ENCODE data around the gene HSD11B1. TPM values are rescaled to one million over a fixed set of nuclear protein-coding genes. Genes with fewer than 3 reads are reported as not detected.

The HSD11B1 gene
- total and polyA plus RNA-seq, 7 donors = 2.0 to 10.0 (median 3.0) TPM; not detected in 1

DNA sequence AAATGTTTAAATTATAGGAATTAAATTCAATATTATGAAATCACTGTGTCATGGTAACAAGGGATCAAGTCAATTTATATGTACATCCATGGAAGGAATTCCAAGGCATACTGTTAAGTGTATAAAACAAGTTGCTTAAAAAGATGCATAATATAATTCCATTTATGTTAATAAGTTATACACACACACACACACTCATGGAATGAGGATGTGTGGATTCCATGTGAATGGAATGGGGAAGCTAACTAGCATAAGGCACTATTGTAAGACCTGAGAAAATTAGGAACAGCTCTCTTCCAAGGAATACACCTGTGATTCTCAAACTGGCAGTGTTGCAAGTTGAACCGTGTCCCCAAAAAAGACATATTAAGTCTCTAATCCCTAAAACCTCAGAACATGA, 33.6 kb downstream of the HSD11B1 start:
- H3K4me1 ChIP-seq = peaks cover 0 to 26% (median 16%) of the 10 kb centered on the region in 4 donors
- DNase-seq = no peak
- H3K27me3 ChIP-seq = no peaks in the 10 kb centered on the region
- H3K36me3 ChIP-seq = no peaks in the 10 kb centered on the region
- H3K27ac ChIP-seq = no peak overlapping the region
- no peaks in the 10 kb centered on the region for H3K9me3 ChIP-seq
- TF ChIP-seq POLR2A (IDR thresholded peaks at IDR 0.05) (no peak), POLR2AphosphoS5 (IDR thresholded peaks at IDR 0.05) (no peak), EP300 (IDR thresholded peaks at IDR 0.05) (no peak)
- WGBS, 2 donors = 90 to 91% methylated on average over 1 of the region's 1 CpG
- no peak overlapping the region for H3K4me3 ChIP-seq
- intact Hi-C loops (cut with DNase I) = no loop called here

DNA sequence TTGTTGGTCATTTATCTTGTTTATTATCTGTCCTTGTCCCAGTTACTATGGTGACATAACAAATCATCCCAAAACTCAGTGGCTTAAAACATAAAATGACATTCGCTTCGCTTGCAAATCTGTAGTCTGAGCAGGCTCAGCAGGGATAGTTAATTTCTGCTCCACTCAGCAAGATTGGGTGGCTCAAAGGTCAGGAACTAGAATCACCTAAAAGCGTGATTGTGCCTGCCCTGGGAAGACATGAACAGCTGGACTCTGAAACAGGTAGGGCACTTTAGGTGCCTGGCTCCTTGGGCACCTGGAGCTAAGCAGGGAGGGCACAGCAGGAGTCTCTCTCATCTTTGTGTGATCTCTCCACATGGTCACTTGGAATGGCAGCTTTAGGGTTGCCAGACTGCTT, 36.5 kb downstream of the HSD11B1 start:
- no peaks in the 10 kb centered on the region for H3K27me3 ChIP-seq
- WGBS, 2 donors = 68 to 86% methylated on average over 3 of the region's 3 CpGs
- H3K4me1 ChIP-seq = peaks cover 0 to 15% (median 10%) of the 10 kb centered on the region in 4 donors
- intact Hi-C loops (cut with DNase I) = no loop called here
- no peak overlapping the region for H3K27ac ChIP-seq
- TF ChIP-seq, protein P1, sequence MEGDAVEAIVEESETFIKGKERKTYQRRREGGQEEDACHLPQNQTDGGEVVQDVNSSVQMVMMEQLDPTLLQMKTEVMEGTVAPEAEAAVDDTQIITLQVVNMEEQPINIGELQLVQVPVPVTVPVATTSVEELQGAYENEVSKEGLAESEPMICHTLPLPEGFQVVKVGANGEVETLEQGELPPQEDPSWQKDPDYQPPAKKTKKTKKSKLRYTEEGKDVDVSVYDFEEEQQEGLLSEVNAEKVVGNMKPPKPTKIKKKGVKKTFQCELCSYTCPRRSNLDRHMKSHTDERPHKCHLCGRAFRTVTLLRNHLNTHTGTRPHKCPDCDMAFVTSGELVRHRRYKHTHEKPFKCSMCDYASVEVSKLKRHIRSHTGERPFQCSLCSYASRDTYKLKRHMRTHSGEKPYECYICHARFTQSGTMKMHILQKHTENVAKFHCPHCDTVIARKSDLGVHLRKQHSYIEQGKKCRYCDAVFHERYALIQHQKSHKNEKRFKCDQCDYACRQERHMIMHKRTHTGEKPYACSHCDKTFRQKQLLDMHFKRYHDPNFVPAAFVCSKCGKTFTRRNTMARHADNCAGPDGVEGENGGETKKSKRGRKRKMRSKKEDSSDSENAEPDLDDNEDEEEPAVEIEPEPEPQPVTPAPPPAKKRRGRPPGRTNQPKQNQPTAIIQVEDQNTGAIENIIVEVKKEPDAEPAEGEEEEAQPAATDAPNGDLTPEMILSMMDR (IDR thresholded peaks at IDR 0.05) = no peak
- TF ChIP-seq EP300 (IDR thresholded peaks at IDR 0.05) = no peak
- no peak for TF ChIP-seq POLR2A (IDR thresholded peaks at IDR 0.05)
- TF ChIP-seq POLR2AphosphoS5 (IDR thresholded peaks at IDR 0.05) = no peak
- no peaks in the 10 kb centered on the region for H3K9me3 ChIP-seq
- H3K36me3 ChIP-seq = no peaks in the 10 kb centered on the region
- no peak overlapping the region for H3K4me3 ChIP-seq
- no peak for DNase-seq

DNA sequence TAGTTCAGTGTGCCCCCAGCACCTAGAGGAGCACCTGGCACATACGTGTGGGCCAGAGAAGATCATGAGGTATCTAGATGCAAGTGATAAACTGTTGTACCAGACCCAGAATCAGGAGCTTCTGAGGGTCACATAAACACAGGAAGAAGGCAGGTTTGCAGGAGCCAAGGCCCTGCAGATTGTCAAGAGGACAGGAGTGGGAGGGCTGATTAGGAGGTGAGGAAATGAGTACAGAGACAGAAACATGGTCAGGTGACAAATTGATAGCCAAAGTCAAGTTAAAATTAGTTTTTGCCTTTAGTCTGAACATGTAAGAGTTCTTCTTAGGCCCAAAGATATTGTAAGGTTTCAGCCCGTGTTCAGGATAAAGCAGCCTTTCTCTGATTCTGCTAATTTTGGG, 37.2 kb downstream of the HSD11B1 start:
- H3K9me3 ChIP-seq = no peaks in the 10 kb centered on the region
- H3K4me3 ChIP-seq = peak overlapping the region in 1 of 4 donors; percentile 4
- H3K36me3 ChIP-seq = no peaks in the 10 kb centered on the region
- peak overlapping the region; percentile 20 to 40 (median 24) for H3K27ac ChIP-seq
- DNase-seq = no peak
- WGBS, 2 donors = 84 to 90% methylated on average over 2 of the region's 2 CpGs
- no peaks in the 10 kb centered on the region for H3K27me3 ChIP-seq
- TF ChIP-seq POLR2AphosphoS5 (IDR thresholded peaks at IDR 0.05) (no peak), POLR2A (IDR thresholded peaks at IDR 0.05) (no peak), EP300 (IDR thresholded peaks at IDR 0.05) (no peak)
- TF ChIP-seq, protein P1 (IDR thresholded peaks at IDR 0.05) = no peak
- peaks cover 0 to 15% (median 10%) of the 10 kb centered on the region in 4 donors for H3K4me1 ChIP-seq
- intact Hi-C loops (cut with DNase I) = no loop called here

DNA sequence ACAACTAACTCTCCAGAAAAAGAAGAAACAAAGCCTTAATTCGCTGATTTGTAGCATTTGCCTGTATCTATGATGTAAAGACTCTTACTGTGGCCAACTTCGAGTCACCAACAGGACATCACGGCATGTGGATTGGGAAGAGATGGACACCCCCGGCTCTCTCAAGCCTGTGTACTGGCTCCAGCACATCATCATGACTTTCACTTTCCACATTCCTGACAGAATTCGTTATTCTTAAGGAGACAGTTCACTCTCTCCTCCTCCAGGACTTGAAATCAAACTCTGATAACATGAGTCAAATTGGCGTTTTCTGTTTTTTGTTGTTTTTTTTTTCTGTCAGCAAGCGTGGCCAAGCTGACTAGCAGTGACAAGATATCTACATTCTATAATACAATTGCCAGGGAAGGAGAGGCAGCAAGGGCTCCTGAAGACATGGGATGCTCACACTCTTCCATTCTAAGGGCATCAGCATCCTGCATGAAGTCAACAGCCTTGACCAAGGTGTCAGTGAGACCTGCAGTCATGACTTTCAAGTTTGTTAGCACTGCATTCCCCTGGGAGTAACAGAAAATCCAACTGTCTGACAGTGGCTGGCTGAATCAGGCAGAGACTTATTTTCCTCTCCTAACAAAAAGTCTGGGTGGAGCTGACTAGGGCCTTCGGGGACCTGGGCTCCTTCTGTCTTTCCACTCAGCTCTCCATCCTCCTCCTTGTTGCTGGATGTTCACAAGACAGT, 37.9 kb downstream of the HSD11B1 start:
- H3K9me3 ChIP-seq = no peaks in the 10 kb centered on the region
- TF ChIP-seq POLR2AphosphoS5 (IDR thresholded peaks at IDR 0.05) = no peak
- no peaks in the 10 kb centered on the region for H3K36me3 ChIP-seq
- intact Hi-C loops (cut with DNase I) = no loop called here
- peak overlapping the region in 1 of 4 donors; percentile 4 for H3K4me3 ChIP-seq
- H3K27ac ChIP-seq = peak overlapping the region; percentile 20 to 40 (median 24)
- H3K27me3 ChIP-seq = no peaks in the 10 kb centered on the region
- DNase-seq = no peak
- H3K4me1 ChIP-seq = peaks cover 0 to 19% (median 12%) of the 10 kb centered on the region in 4 donors
- 66 to 67% methylated on average over 8 of the region's 8 CpGs for WGBS, 2 donors

DNA sequence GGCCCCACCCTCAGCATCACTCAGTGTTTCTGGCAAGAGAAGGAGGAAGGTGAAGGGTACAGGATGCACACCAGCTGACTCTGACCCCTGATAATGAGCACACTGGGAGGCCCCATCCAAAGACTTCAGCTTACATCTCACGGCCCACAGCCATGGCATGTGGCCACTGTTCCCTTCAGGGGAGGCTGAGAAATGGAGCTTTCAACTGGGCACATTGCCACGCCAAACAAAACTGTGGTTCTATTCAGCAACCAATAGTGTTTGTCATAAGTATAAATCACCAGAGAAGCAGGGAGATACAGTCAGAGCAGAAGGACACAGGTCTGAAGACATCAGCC, 38.5 kb downstream of the HSD11B1 start:
- H3K4me3 ChIP-seq = no peak overlapping the region
- 60 to 72% methylated on average over 2 of the region's 2 CpGs for WGBS, 2 donors
- no peaks in the 10 kb centered on the region for H3K27me3 ChIP-seq
- TF ChIP-seq POLR2AphosphoS5 (IDR thresholded peaks at IDR 0.05) (no peak), EP300 (IDR thresholded peaks at IDR 0.05) (no peak), POLR2A (IDR thresholded peaks at IDR 0.05) (no peak)
- TF ChIP-seq, protein P1 (IDR thresholded peaks at IDR 0.05) = no peak
- intact Hi-C loops (cut with DNase I) = no loop called here
- peaks cover 0 to 19% (median 14%) of the 10 kb centered on the region in 4 donors for H3K4me1 ChIP-seq
- no peaks in the 10 kb centered on the region for H3K9me3 ChIP-seq
- peak; percentile 68 for DNase-seq
- no peaks in the 10 kb centered on the region for H3K36me3 ChIP-seq
- H3K27ac ChIP-seq = peak overlapping the region in 2 of 4 donors; percentile 25 to 40

Measured in sigmoid colon (tissue), 7 donors.